Endothelial cell of umbilical vein (primary cell): Measurements from ENCODE around the gene COX8A. TPM values are rescaled to one million over a fixed set of nuclear protein-coding genes. Genes with fewer than 3 reads are reported as not detected.

Experiments
- BruUV-seq: library from RNA; stranded (reverse); fragments of 400-500 nt; replicated peaks from 2 replicates; lab custom pipeline; 2021; lab: Mats Ljungman, UMichigan
- CTCF ChIA-PET: fragments of 300-600, 350-600 bp; sonication (Branson Sonifier 250); formaldehyde crosslinking; loops from one replicate; lab custom pipeline; 2021; ENCODE audit warnings: antibody characterized with exemption, inconsistent platforms; lab: Charles Lee
- POLR2A ChIA-PET: fragments of 300-600, 350-600 bp; sonication (Branson Sonifier 250); formaldehyde crosslinking; loops from one replicate; lab custom pipeline; 2021; ENCODE audit warnings: antibody characterized with exemption, inconsistent platforms; lab: Charles Lee
- DNase-seq: peaks from one replicate; pipeline ENCODE4 v3.0.0-alpha.2; 2011; ENCODE audit warnings: low read depth, low spot score
- FAIRE-seq: peaks from 2 replicates; lab custom pipeline; 2011; peaks lifted over from hg19 to GRCh38; lab: Jason Lieb, UNC
- H2AFZ ChIP-seq: 2 replicates; pipeline ENCODE4 v1.6.0; 2012; ENCODE audit warnings: low read depth, low read length, control low read depth, inconsistent platforms
- H3K27ac ChIP-seq: 2 replicates; pipeline ENCODE4 v1.5.1; 2011; ENCODE audit warnings: low read depth, mild to moderate bottlenecking, control low read depth, low read length, moderate library complexity; ENCODE audit not compliant: insufficient read depth
- H3K27me3 ChIP-seq, 2 experiments: 2 replicates each; pipeline versions ENCODE4 v1.6.0 to v1.6.1; 2011; ENCODE audit warnings: low read length in 2 of 2, mixed read lengths in 1 of 2; ENCODE audit not compliant: control insufficient read depth in 2 of 2, insufficient read depth in 2 of 2
- H3K36me3 ChIP-seq, 2 experiments: 2 replicates in 1 of 2; 3 replicates in 1 of 2; pipeline ENCODE4 v1.5.1; 2011; ENCODE audit warnings: low read length in 2 of 2, mild to moderate bottlenecking in 1 of 2, moderate library complexity in 1 of 2; ENCODE audit not compliant: control insufficient read depth in 2 of 2, insufficient read depth in 2 of 2; ENCODE audit errors: extremely low read depth in 1 of 2
- H3K4me1 ChIP-seq: 3 replicates; pipeline ENCODE4 v1.5.1; 2011; ENCODE audit warnings: mild to moderate bottlenecking, low read length; ENCODE audit not compliant: control insufficient read depth, insufficient read depth; ENCODE audit errors: extremely low read depth
- H3K4me2 ChIP-seq: 2 replicates; pipeline ENCODE4 v1.6.1; 2011; ENCODE audit warnings: low read length, control low read depth, mixed read lengths; ENCODE audit not compliant: insufficient read depth
- H3K4me3 ChIP-seq, 3 experiments: fragments of 200-600 bp in 1 of 3; sonication (generic), shearing (Covaris generic) in 1 of 3; replicated peaks in 1 of 3; 2 replicates each; pipeline ENCODE4 v1.5.1; 2011 to 2016; ENCODE audit warnings: control low read depth in 3 of 3, low read length in 3 of 3, mild to moderate bottlenecking in 2 of 3, inconsistent platforms in 1 of 3, low read depth in 1 of 3, moderate library complexity in 1 of 3; ENCODE audit not compliant: insufficient read depth in 1 of 3
- H3K79me2 ChIP-seq: 2 replicates; pipeline ENCODE4 v1.6.0; 2012; ENCODE audit warnings: low read length, inconsistent platforms; ENCODE audit not compliant: control insufficient read depth, insufficient read depth
- H3K9ac ChIP-seq: replicated peaks from 2 replicates; pipeline ENCODE3; 2011; ENCODE audit warnings: low read length, control low read depth; ENCODE audit not compliant: insufficient read depth; ENCODE audit errors: extremely low read depth
- H3K9me1 ChIP-seq: replicated peaks from 3 replicates; pipeline ENCODE4 v1.6.0; 2011; ENCODE audit warnings: mild to moderate bottlenecking, low read length; ENCODE audit not compliant: control insufficient read depth, insufficient read depth; ENCODE audit errors: extremely low read depth
- H3K9me3 ChIP-seq: replicated peaks from 2 replicates; pipeline ENCODE4 v1.5.1; 2012; ENCODE audit warnings: low read length, inconsistent platforms; ENCODE audit not compliant: control insufficient read depth, insufficient read depth
- H4K20me1 ChIP-seq: replicated peaks from 2 replicates; pipeline ENCODE3; 2011; ENCODE audit warnings: mild to moderate bottlenecking, low read length; ENCODE audit not compliant: control insufficient read depth, insufficient read depth; ENCODE audit errors: extremely low read depth
- EZH2 ChIP-seq: IDR thresholded peaks from 2 replicates; pipeline ENCODE4 v1.6.1; 2012; ENCODE audit warnings: borderline replicate concordance, low read depth, mild to moderate bottlenecking, moderate library complexity, low read length, inconsistent platforms; ENCODE audit not compliant: severe bottlenecking
- FOS ChIP-seq: IDR thresholded peaks from 2 replicates; pipeline ENCODE4 v1.6.1; 2011; ENCODE audit warnings: mild to moderate bottlenecking, low read length, moderate library complexity, borderline replicate concordance; ENCODE audit not compliant: insufficient read depth
- GATA2 ChIP-seq: IDR thresholded peaks from 2 replicates; pipeline ENCODE4 v1.7.0; 2011; ENCODE audit warnings: low read depth, mild to moderate bottlenecking, moderate library complexity, mixed read lengths, low read length; ENCODE audit not compliant: insufficient read length, insufficient read depth
- JUN ChIP-seq: IDR thresholded peaks from 2 replicates; pipeline ENCODE4 v1.6.1; 2011; ENCODE audit warnings: borderline replicate concordance, low read depth; ENCODE audit not compliant: insufficient read length, insufficient read depth
- MYC ChIP-seq: IDR thresholded peaks from one replicate; pipeline ENCODE4 v1.6.1; 2011; ENCODE audit warnings: mild to moderate bottlenecking, low read depth, low read length
- POLR2A ChIP-seq: IDR thresholded peaks from 2 replicates; pipeline ENCODE4 v1.6.1; 2012; ENCODE audit warnings: low read depth, mild to moderate bottlenecking, control low read depth, low read length
- POLR2AphosphoS5 ChIP-seq: IDR thresholded peaks from 2 replicates; pipeline ENCODE4 v1.6.1; 2012; ENCODE audit warnings: low read depth, mild to moderate bottlenecking, control low read depth, low read length, moderate library complexity; ENCODE audit not compliant: insufficient read depth
- dilution Hi-C: fragments of 300-500 bp; cut with MboI; formaldehyde crosslinking; loops from one replicate; pipeline ENCODE4 v1.15.0; 2019; ENCODE audit warnings: low sequenced_read_pairs; ENCODE audit not compliant: extremely low pct_ligation_motif_present
- intact Hi-C: fragments of 100-400 bp; cut with micrococcal nuclease; formaldehyde crosslinking; loops from one replicate; pipeline ENCODE4 v1.10.0; 2022
- polyA plus RNA-seq, 4 experiments: library from polyadenylated mRNA; depleted of rRNA in 3 of 4; stranded (reverse) in 3 of 4; unstranded in 1 of 4; fragments of >200 nt; gene quantifications; 2 replicates each; pipeline versions ENCODE4 v1.2.1 to v1.2.3, GENCODE V29; 2011 to 2012; ENCODE audit warnings: missing spikeins in 1 of 4
- total RNA-seq: library from RNA; stranded (reverse); gene quantifications from 2 replicates; pipeline ENCODE4 v1.2.3, GENCODE V29; 2021
- TF ChIP-seq, protein P1 (sequence below), 2 donors: IDR thresholded peaks; 1 replicate in 1 of 2; 2 replicates in 1 of 2; pipeline ENCODE4 v1.5.1; 2011; ENCODE audit warnings: low read length in 2 of 2, mild to moderate bottlenecking in 2 of 2, moderate library complexity in 2 of 2, control low read depth in 1 of 2, inconsistent platforms in 1 of 2, low read depth in 1 of 2; ENCODE audit not compliant: insufficient read depth in 1 of 2; ENCODE audit errors: extremely low read depth in 1 of 2
- TF ChIP-seq, protein P2 (sequence below): IDR thresholded peaks from 2 replicates; pipeline ENCODE4 v1.6.1; 2011; ENCODE audit not compliant: insufficient read depth, insufficient read length

COX8A gene
- total and polyA plus RNA-seq, 2 donors (not counting 3 experiments of a cell fraction or from before 2014, with no cell fraction given) = 339 to 930 TPM

DNA sequence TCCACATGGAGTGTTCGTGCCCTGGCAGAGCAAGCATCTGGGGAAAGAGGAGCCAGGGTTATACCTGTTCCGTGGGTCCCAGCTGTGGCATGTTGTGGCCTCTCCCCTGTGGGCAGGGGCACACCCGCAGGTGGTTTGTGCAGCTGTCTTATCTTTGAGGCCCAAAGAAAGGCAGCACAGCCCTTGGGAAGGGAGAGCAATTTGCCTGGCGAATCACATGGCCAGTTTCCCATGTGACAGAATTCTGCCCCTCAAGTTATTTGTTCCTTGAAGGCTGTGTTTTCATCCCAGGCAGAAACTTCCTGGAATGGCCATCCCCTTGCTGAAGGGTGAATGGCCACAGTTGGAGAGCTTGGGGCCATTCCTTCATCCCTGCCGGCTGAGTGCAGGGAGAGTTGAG is 16.4 kb upstream of the COX8A start:
- DNase-seq (no peak), FAIRE-seq (no peak)
- Histone ChIP-seq H3K9me1 (no peaks in the 10 kb centered on the region), H3K27ac (no peak overlapping the region), H3K79me2 (no peaks in the 10 kb centered on the region), H3K9ac (no peak overlapping the region), H3K36me3 (peaks cover 5 to 28% of the 10 kb centered on the region in 2 experiments), H3K27me3 (no peaks in the 10 kb centered on the region), H3K9me3 (no peaks in the 10 kb centered on the region), H4K20me1 (no peaks in the 10 kb centered on the region), H2AFZ (no peak overlapping the region), H3K4me1 (no peaks in the 10 kb centered on the region), H3K4me3 (no peak overlapping the region), H3K4me2 (no peak overlapping the region)
- intact Hi-C loops (no loop called here), dilution Hi-C loops (no loop called here)
- TF ChIP-seq FOS (no peak), JUN (no peak), EZH2 (no peak), GATA2 (no peak), MYC (no peak), POLR2AphosphoS5 (no peak), POLR2A (no peak)
- TF ChIP-seq, protein P1, sequence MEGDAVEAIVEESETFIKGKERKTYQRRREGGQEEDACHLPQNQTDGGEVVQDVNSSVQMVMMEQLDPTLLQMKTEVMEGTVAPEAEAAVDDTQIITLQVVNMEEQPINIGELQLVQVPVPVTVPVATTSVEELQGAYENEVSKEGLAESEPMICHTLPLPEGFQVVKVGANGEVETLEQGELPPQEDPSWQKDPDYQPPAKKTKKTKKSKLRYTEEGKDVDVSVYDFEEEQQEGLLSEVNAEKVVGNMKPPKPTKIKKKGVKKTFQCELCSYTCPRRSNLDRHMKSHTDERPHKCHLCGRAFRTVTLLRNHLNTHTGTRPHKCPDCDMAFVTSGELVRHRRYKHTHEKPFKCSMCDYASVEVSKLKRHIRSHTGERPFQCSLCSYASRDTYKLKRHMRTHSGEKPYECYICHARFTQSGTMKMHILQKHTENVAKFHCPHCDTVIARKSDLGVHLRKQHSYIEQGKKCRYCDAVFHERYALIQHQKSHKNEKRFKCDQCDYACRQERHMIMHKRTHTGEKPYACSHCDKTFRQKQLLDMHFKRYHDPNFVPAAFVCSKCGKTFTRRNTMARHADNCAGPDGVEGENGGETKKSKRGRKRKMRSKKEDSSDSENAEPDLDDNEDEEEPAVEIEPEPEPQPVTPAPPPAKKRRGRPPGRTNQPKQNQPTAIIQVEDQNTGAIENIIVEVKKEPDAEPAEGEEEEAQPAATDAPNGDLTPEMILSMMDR (IDR thresholded peaks at IDR 0.05; ENCODE audit: extremely low read depth in 1 of 2, insufficient read depth in 1 of 2, low read depth in 1 of 2, low read length in 2 of 2) = no peak
- TF ChIP-seq, protein P2, sequence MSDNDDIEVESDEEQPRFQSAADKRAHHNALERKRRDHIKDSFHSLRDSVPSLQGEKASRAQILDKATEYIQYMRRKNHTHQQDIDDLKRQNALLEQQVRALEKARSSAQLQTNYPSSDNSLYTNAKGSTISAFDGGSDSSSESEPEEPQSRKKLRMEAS = no peak
- BruUV-seq = no TSS peak
- ChIA-PET POLR2A (no interaction called here), CTCF (interaction anchor here (1.1 to 3.2 kb wide), 2 partner anchors 12 to 120 kb away, joined by 4 to 10 read pairs; no protein-coding TSS in a partner anchor)
